Activated CD4-positive, alpha-beta T cell treated with anti-CD3 and anti-CD28 coated beads, Interleukin-2, amount 50 U/mL, for 48 hours (primary cell): ENCODE results near the gene FBN3.

ENCODE experiments used
- DNase-seq, 2 experiments: peaks; one replicate each; pipeline ENCODE4 v3.0.0-alpha.2; 2020

Gene FBN3

GRCh38 chr19:8088752-8089663, 60.4 kb downstream of the FBN3 start:
- DNase-seq, result no peak

DNA sequence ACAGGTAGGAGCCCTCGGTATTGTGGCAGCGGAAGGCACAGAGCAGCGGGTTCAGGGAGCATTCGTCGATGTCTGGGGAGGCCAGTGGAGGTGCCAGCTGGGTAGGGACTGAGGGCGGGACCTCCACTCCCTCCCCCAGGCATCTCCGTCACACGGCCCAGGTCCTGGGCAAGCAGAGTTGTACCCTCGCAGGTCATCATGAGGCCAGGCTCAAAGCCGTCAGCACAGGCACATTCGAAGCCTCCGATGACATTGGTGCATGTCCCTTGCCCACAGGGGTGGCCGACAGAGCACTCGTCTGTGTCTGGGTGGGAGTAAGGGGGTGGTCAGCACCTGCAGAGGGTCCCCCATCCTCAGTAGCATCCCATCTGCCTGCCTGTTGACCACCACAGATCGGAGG, 61.5 kb downstream of the FBN3 start:
- DNase-seq, result no peak

- no peak for DNase-seq
These were observed 62.5 kb downstream of the FBN3 start for GRCh38 chr19:8086849-8087248.

DNA sequence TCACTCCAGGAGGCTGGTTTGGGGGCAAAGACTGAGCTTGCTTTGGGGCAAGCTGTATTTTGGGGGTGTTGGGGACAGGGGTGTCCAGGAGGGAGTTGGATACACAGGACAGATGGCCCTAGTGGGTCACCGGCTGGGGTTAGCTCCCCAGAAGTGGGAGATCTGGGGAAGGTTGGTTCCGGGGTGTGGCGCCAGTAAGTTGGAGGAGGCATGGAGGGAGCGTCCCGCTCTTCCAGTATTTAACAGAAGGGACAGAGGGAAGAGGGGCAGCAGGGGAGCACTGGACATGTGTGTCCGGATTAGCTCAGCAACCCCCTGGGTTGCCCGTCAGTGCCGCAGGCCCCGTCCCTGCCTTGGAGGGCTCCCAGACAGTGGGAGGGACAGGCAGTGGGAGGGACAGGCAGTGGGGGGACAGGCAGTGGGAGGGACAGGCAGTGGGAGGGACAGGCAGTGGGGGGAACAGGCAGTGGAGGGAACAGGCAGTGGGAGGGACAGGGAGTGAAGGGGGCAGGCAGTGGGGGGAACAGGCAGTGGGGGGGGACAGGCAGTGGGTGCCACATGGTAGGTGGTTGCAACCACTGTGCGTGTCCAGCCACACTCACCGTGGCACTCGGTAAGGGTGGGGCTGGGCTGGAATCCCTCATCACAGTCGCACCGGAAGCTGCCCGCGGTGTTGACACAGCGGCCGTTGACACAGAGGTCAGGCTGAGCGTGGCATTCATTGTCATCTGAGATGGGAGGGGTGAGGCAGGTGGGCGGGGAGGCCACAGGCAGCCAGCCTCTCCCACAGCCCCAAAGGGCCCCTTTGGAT, 63.6 kb downstream of the FBN3 start:
- DNase-seq, result no peak

DNA sequence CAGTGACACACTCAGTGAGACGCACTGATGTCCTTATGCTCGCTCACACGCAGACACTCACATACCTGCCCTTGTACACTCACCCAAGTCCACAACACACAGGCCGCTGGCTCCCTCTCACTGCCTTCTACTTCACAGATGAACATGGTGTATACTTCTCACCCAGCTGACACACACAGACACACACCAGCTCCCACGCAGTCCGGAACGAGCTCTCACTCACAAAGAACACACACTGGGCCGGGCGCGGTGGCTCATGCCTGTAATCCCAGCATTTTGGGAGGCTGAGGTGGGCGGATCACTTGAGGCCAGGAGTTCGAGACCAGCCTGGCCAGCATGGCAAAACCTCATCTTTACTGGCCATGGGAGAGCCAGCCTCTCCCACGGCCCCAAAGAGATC, 65.2 kb downstream of the FBN3 start:
- DNase-seq, result no peak

DNA sequence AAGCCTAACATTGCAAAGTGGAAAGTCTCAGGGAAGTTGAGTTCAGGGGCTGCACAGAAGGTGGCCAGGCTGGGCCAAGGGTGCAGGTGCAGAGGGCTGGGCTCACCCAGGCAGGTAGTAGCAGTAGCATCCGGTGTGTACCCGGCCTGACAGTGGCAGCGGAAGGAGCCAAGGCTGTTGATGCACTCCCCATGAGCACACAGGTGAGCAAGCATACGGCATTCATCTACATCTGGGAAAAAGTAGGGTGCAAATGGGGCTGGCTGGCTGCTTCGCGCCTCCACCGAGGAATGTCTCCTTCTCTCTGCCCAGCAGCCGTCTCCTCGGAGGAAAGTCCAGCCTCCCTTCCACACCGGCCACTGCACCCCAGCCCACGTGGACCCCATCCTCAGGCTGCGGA, 66.3 kb downstream of the FBN3 start:
- no peak for DNase-seq

- DNase-seq, result no peak
These were observed 67.5 kb downstream of the FBN3 start for GRCh38 chr19:8081569-8082550.

GRCh38 chr19:8080832-8081231, 68.6 kb downstream of the FBN3 start:
- DNase-seq, result no peak

DNA sequence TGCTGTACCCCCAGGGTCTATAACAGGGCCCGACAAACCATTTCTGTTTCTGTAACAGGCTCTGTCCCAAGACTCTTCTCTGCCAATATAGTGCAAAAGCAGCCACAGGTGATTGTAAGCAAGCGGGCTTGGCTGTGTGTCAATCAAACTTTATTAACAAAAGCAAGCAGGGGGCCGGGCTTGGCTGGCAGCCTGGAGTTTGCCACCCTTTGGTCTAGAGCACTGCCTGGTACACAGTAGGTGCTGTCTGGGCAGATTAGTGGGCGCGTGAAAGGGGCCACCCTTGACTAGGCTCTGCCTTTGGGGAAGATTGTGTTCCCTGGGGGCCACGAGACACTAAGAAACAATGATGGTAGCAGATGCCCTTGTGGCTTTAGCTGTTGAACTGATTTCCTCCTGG, 69.4 kb downstream of the FBN3 start:
- DNase-seq, result no peak

DNA sequence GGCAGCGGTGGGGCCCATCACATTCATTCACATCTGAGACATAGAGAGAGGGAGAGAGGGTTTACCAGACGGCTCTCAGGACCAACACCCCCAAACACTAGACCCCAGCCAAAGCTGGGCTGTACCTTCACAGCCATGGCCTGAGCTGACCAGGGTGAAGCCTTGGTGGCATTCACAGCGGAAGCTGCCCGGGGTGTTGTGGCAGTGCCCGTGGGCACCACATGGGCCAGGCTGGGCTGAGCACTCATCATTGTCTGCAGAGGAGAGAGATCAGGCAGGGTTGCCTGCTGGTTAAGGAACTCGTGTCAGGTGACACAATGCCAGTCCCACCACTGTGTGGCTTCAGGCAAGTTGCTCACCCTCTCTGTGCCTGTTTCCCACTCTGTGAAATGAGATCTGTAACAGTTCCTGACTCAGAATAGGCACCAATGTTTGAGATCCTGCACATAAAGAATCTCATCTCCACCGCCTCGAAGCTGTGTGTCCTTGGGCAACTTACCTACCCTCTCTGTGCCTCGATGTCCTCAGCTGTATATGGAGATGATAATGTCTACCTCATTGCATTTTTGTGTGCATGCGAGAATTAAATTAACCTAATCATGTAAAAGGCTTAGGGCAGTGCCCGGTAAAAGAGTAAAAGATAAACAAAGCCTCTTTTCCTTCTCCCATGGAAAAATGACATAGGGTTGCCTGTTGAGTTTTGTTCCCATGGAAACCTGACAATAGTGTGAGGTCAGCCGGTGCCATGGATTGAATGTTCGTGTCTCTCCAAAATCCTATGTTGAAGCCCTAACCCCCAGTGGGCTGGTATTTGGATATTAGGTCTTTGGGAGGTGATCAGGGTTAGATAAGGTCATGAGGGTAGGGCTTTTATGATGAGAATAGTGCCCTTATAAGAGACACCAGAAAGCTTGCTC, 74.0 kb downstream of the FBN3 start:
- DNase-seq, result no peak

DNA sequence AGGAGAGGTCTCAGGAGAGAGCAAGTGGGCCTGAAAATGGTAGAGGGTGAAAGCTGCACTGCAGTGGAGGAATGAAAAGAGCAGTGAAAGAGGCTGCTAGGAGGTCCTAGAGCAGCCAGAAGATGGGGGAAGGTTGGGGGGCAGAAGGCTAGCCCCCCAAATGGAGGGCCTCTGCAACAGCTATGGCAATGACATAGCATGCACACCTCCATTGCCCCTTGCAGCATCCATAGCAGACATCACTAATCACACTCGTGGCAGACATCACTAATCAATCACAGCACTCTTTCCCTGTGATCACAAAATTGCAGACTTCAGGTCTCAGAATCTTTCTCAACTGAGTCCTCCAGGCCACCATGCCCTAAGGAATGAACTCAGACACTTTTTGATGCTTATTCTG, 74.9 kb downstream of the FBN3 start:
- no peak for DNase-seq

- no peak for DNase-seq
These were observed 77.5 kb downstream of the FBN3 start for GRCh38 chr19:8071912-8072311.

DNA sequence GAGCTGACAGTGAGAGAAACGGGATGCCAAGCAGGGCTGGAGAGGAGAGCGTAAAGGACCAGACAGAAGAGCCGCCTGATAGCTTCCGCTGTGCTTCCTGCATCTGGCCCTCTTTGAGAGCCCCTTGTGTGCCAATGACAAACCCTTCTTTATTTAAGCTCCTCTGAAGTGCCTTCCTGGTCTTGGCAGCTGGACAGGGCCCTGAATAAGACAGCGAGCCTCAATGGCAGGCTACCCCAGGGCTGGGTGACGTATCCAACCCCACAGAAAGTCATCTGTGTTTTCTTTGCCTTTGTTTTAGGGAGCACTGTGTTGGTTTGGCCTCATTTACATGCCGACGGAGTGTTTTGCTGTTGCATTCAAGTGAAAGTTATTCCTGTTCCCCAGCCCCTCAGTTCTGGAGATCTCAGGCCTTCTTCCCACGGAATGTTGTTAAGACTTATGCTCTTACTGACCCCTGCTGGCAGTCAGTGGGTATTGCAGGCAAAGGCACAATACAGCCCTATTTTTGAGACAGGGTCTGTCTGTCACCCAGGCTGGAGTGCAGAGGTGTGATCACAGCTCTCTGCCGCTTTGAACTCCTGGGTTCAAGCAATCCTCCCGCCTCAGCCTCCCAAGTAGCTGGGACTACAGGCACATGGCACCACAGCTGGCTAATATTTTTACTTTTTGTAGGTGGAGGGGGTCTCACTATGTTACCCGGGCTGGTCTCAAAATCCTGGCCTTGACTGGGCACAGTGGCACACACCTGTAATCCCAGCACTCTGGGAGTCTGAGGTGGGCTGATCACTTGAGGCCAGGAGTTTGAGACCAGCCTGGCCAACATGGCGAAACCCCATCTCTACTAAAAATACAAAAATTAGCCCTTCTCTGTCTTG, 80.1 kb downstream of the FBN3 start:
- DNase-seq, result peak; percentile 25 to 42

DNA sequence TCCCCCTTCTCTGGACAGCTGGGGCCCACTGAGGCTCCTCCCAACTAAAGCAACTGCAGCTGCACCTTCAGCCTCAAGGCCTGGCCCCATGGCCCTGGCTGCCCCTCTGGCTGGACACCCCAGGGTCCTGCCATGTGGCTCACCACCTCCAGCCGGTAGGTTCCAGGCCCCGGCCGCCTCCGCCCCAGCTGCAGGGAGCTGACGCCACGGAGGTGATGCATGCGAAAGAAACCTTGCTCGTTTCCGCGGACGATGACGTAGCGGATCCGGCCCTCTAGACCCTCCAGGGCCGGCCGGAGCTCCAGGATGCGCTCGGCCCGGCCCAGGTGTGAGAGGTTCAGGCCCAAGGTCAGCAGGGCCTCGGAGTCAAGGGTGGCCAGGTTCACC, 83.5 kb downstream of the FBN3 start:
- DNase-seq, result no peak

GRCh38 chr19:8064911-8065874, 84.2 kb downstream of the FBN3 start:
- DNase-seq, result no peak

DNA sequence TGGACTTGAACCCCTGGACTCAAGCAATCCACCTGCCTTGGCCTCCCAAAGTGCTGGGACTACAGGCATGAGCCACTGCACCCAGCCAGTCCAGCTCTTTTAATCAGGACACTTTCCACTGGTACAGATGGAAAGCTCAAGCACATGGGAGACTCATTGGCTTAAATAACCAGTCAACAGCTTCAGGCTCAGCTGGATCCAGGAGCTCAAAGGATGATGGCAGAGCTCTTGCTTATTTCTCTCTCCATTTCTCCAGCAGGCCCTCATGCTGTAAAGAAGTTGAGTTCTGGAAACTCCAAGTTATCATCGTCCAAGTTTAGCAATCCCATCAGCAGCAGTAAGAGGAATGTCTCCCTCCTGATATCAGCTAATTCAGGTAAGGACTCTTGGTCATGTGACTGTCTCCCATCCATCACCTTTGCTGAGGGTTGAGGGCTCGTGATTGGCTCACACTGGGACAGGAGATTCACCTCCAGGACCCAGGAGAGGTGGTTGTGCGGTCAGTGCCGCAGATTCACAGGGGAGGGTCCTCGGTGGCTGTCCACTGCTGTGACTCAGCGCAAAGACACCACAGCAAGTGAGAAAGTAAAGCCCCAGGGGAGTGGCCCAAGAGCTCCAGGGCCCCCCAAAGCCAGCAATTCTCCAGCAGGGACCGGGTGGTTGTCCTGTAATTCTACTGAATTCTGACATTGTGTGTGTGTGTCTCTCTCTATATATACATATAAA, 91.7 kb downstream of the FBN3 start:
- no peak for DNase-seq

DNA sequence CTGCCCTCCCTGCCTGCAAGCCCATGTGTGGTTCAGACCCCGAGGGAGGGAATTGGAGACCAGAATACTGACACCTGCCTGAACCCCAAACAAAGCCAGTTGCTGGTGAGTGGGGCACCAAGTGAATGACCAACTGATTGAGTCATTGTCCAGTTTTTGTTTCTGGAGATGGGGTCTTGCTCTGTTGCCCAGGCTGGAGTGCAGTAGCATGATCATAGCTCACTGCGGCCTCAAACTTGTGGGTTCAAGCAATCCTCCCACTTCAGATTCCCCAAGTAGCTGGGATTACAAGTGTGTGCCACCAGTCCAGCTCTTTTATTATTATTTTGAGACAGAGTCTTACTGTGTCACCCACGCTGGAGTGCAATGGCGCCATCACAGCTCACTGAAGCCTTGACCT, 92.9 kb downstream of the FBN3 start:
- DNase-seq, result no peak

GRCh38 chr19:8054169-8054568, 95.2 kb downstream of the FBN3 start:
- no peak for DNase-seq

DNA sequence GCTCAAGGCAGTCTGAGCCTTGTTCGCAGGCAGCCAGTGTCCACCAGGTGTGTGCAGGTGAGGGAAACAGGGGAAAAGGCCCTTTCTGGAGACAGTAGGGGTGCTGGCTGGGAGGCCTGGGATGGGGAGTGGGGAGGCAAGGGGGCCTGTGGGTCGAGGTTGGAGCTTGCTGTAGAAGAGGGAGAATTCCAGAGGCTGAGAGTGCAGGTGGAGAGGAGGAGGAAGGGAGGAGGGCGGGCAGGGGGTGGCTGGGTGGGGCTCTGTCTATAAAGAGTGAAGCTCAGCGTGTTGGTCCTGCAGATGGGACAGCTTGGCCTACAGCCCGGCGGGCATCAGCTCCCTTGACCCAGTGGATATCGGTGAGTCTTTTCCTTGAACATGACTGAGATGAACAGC, 96.9 kb downstream of the FBN3 start, which contains the start of gene CCL25:
CCL25 (plus strand) TSS at position 297 of the 396 bp plus-strand sequence. CDS start 290 bp downstream, outside the sequence.
- DNase-seq, result no peak
